ENCODE results near the gene SLC22A5.
A peak's percentile ranks its signal among the peaks of the same experiment; 100 is the strongest.

SLC22A5 gene

GRCh38 chr5:132321109-132321721 is 48.3 kb upstream of the SLC22A5 start:
- ChIA-PET CTCF (no interaction called here), POLR2A (interaction anchor here (0.5 kb wide), 1 partner anchor 806 kb away, joined by 5 read pairs; no protein-coding TSS in a partner anchor)
- Histone ChIP-seq H3K4me1 (ENCODE audit: control insufficient read depth, insufficient read depth, low read length) (no peaks in the 10 kb centered on the region), H3K9me3 (ENCODE audit: control insufficient read depth, insufficient read depth, low read depth, low read length) (no peaks in the 10 kb centered on the region), H3K36me3 (ENCODE audit: control insufficient read depth in 2 of 2, insufficient read depth in 1 of 2, low read length in 2 of 2) (peaks cover 0 to 3% of the 10 kb centered on the region in 2 experiments; a peak in 1 of 3 replicates), H3K27ac (ENCODE audit: extremely low read depth, low read depth, low read length) (no peak overlapping the region), H3K4me3 (ENCODE audit: low read depth, low read length) (no peak overlapping the region)
- TF ChIP-seq PBX3 (CRISPR knock-in tag; IDR thresholded peaks at IDR 0.05) (no peak), MYNN (tag by site-specific recombination; IDR thresholded peaks at IDR 0.05; ENCODE audit: borderline replicate concordance) (peak; percentile 61; the same call in 1 of the 2 replicates)

- no peak overlapping the region for H3K4me3 ChIP-seq (ENCODE audit: low read depth, low read length)
- H3K36me3 ChIP-seq (ENCODE audit: control insufficient read depth in 2 of 2, insufficient read depth in 1 of 2, low read length in 2 of 2) = peaks cover 0 to 3% of the 10 kb centered on the region in 2 experiments; a peak in 1 of 3 replicates
- ChIA-PET CTCF (interaction anchor here (1.4 kb wide), 1 partner anchor 64 kb away, joined by 3 read pairs; no protein-coding TSS in a partner anchor), POLR2A (no interaction called here)
- no peaks in the 10 kb centered on the region for H3K9me3 ChIP-seq (ENCODE audit: control insufficient read depth, insufficient read depth, low read depth, low read length)
- TF ChIP-seq ZNF791 (tag by site-specific recombination; IDR thresholded peaks at IDR 0.05) = no peak
- TF ChIP-seq RBAK (tag by site-specific recombination; IDR thresholded peaks at IDR 0.05) = no peak
- no peak for TF ChIP-seq ZNF704 (tag by site-specific recombination; IDR thresholded peaks at IDR 0.05)
- TF ChIP-seq ZNF324 (tag by site-specific recombination; IDR thresholded peaks at IDR 0.05) = no peak
- no peak for TF ChIP-seq ZFP37 (tag by site-specific recombination; IDR thresholded peaks at IDR 0.05)
- TF ChIP-seq ZNF362 (tag by site-specific recombination; IDR thresholded peaks at IDR 0.05) = no peak
- TF ChIP-seq PATZ1 (tag by site-specific recombination; IDR thresholded peaks at IDR 0.05) = no peak
- no peak for TF ChIP-seq ZNF248 (tag by site-specific recombination; IDR thresholded peaks at IDR 0.05)
- H3K27ac ChIP-seq (ENCODE audit: extremely low read depth, low read depth, low read length) = no peak overlapping the region
- H3K4me1 ChIP-seq (ENCODE audit: control insufficient read depth, insufficient read depth, low read length) = no peaks in the 10 kb centered on the region
Measured at GRCh38 chr5:132322266-132322665, 47.2 kb upstream of the SLC22A5 start.

- POLR2A ChIA-PET = no interaction called here
- Histone ChIP-seq H3K4me1 (ENCODE audit: control insufficient read depth, insufficient read depth, low read length) (no peaks in the 10 kb centered on the region), H3K4me3 (ENCODE audit: low read depth, low read length) (no peak overlapping the region), H3K9me3 (ENCODE audit: control insufficient read depth, insufficient read depth, low read depth, low read length) (no peaks in the 10 kb centered on the region), H3K36me3 (ENCODE audit: control insufficient read depth in 2 of 2, insufficient read depth in 1 of 2, low read length in 2 of 2) (peaks cover 0 to 7% of the 10 kb centered on the region in 2 experiments; a peak in 1 of 3 replicates), H3K27ac (ENCODE audit: extremely low read depth, low read depth, low read length) (no peak overlapping the region)
- no peak for TF ChIP-seq ZNF10 (tag by site-specific recombination; IDR thresholded peaks at IDR 0.05)
- TF ChIP-seq TSHZ1 (tag by site-specific recombination; IDR thresholded peaks at IDR 0.05; ENCODE audit: borderline replicate concordance) = no peak
- no peak for TF ChIP-seq ZSCAN23 (tag by site-specific recombination; IDR thresholded peaks at IDR 0.05)
- TF ChIP-seq ZNF692 (tag by site-specific recombination; IDR thresholded peaks at IDR 0.05) = no peak
- TF ChIP-seq ZNF837 (tag by site-specific recombination; IDR thresholded peaks at IDR 0.05) = no peak
- TF ChIP-seq ZNF133 (tag by site-specific recombination; IDR thresholded peaks at IDR 0.05) = no peak
- TF ChIP-seq ZNF555 (tag by site-specific recombination; conservative IDR thresholded peaks at IDR 0.05) = no peak
- no peak for TF ChIP-seq ZNF548 (tag by site-specific recombination; IDR thresholded peaks at IDR 0.05)
- no peak for TF ChIP-seq ZNF335 (tag by site-specific recombination; conservative IDR thresholded peaks at IDR 0.05)
- TF ChIP-seq ZNF248 (tag by site-specific recombination; IDR thresholded peaks at IDR 0.05) = no peak
- CTCF ChIA-PET = interaction anchor here (0.5 to 1.4 kb wide), 3 partner anchors 63 to 1063 kb away, joined by 3 read pairs; no protein-coding TSS in a partner anchor
Measured at GRCh38 chr5:132323202-132323601, 46.3 kb upstream of the SLC22A5 start.

Measured in HEK293 (cell line).